Measurements from ENCODE around the gene CLEC20A.

The CLEC20A gene

GRCh38 chr1:178498896-178499675, 2.3 kb upstream of the CLEC20A start:
- H3K36me3 ChIP-seq (ENCODE audit: insufficient read depth, insufficient read length, low read length) = no peaks in the 10 kb centered on the region
- no peak overlapping the region for H3K4me3 ChIP-seq (ENCODE audit: insufficient read length, low read depth)
- H3K4me1 ChIP-seq (ENCODE audit: insufficient read depth, insufficient read length) = peaks cover 9% of the 10 kb centered on the region
- TF ChIP-seq SUZ12 (IDR thresholded peaks at IDR 0.05; ENCODE audit: extremely low read depth, insufficient read depth, insufficient read length) (no peak), ZNF274 (IDR thresholded peaks at IDR 0.05; ENCODE audit: low read depth, low read length) (no peak), YY1 (IDR thresholded peaks at IDR 0.05; ENCODE audit: insufficient read depth, insufficient read length) (no peak)
- no peak overlapping the region for H3K9ac ChIP-seq (ENCODE audit: insufficient read length, low read depth)
- no peaks in the 10 kb centered on the region for H3K27me3 ChIP-seq (ENCODE audit: insufficient read depth, insufficient read length)
- DNase-seq (ENCODE audit: low read depth, low spot score) = no peak
- no peaks in the 10 kb centered on the region for H3K9me3 ChIP-seq (ENCODE audit: insufficient read depth, low read length)

- TF ChIP-seq ZNF274 (IDR thresholded peaks at IDR 0.05; ENCODE audit: low read depth, low read length) (no peak), YY1 (IDR thresholded peaks at IDR 0.05; ENCODE audit: insufficient read depth, insufficient read length) (no peak), SUZ12 (IDR thresholded peaks at IDR 0.05; ENCODE audit: extremely low read depth, insufficient read depth, insufficient read length) (no peak)
Observed at GRCh38 chr1:178497903-178498478, 1.2 kb upstream of the CLEC20A start.

GRCh38 chr1:178495741-178496409, 889 bp downstream of the CLEC20A start:
- H3K9me3 ChIP-seq (ENCODE audit: insufficient read depth, low read length) = no peaks in the 10 kb centered on the region
- TF ChIP-seq YY1 (IDR thresholded peaks at IDR 0.05; ENCODE audit: insufficient read depth, insufficient read length) (no peak), ZNF274 (IDR thresholded peaks at IDR 0.05; ENCODE audit: low read depth, low read length) (no peak), SUZ12 (IDR thresholded peaks at IDR 0.05; ENCODE audit: extremely low read depth, insufficient read depth, insufficient read length) (no peak)
- no peaks in the 10 kb centered on the region for H3K27me3 ChIP-seq (ENCODE audit: insufficient read depth, insufficient read length)
- no peak overlapping the region for H3K9ac ChIP-seq (ENCODE audit: insufficient read length, low read depth)
- H3K4me3 ChIP-seq (ENCODE audit: insufficient read length, low read depth) = no peak overlapping the region
- H3K4me1 ChIP-seq (ENCODE audit: insufficient read depth, insufficient read length) = peaks cover 9% of the 10 kb centered on the region
- H3K36me3 ChIP-seq (ENCODE audit: insufficient read depth, insufficient read length, low read length) = no peaks in the 10 kb centered on the region
- DNase-seq (ENCODE audit: low read depth, low spot score) = no peak

More at GRCh38 chr1:178497903-178498478, 1.2 kb upstream of the CLEC20A start:
- DNase-seq (ENCODE audit: low read depth, low spot score) = no peak
- Histone ChIP-seq H3K9me3 (ENCODE audit: insufficient read depth, low read length) (no peaks in the 10 kb centered on the region), H3K27me3 (ENCODE audit: insufficient read depth, insufficient read length) (no peaks in the 10 kb centered on the region), H3K9ac (ENCODE audit: insufficient read length, low read depth) (no peak overlapping the region), H3K4me1 (ENCODE audit: insufficient read depth, insufficient read length) (peaks cover 9% of the 10 kb centered on the region), H3K4me3 (ENCODE audit: insufficient read length, low read depth) (no peak overlapping the region), H3K36me3 (ENCODE audit: insufficient read depth, insufficient read length, low read length) (no peaks in the 10 kb centered on the region)

GRCh38 chr1:178495158-178495557, 1.6 kb downstream of the CLEC20A start:
- H3K36me3 ChIP-seq (ENCODE audit: insufficient read depth, insufficient read length, low read length) = no peaks in the 10 kb centered on the region
- peaks cover 9% of the 10 kb centered on the region for H3K4me1 ChIP-seq (ENCODE audit: insufficient read depth, insufficient read length)
- H3K9me3 ChIP-seq (ENCODE audit: insufficient read depth, low read length) = no peaks in the 10 kb centered on the region
- H3K9ac ChIP-seq (ENCODE audit: insufficient read length, low read depth) = no peak overlapping the region
- H3K4me3 ChIP-seq (ENCODE audit: insufficient read length, low read depth) = no peak overlapping the region
- H3K27me3 ChIP-seq (ENCODE audit: insufficient read depth, insufficient read length) = no peaks in the 10 kb centered on the region
- DNase-seq (ENCODE audit: low read depth, low spot score) = no peak
- TF ChIP-seq ZNF274 (IDR thresholded peaks at IDR 0.05; ENCODE audit: low read depth, low read length) (no peak), SUZ12 (IDR thresholded peaks at IDR 0.05; ENCODE audit: extremely low read depth, insufficient read depth, insufficient read length) (no peak), YY1 (IDR thresholded peaks at IDR 0.05; ENCODE audit: insufficient read depth, insufficient read length) (no peak)

- H3K9ac ChIP-seq (ENCODE audit: insufficient read length, low read depth) = no peak overlapping the region
- H3K4me3 ChIP-seq (ENCODE audit: insufficient read length, low read depth) = no peak overlapping the region
- TF ChIP-seq YY1 (IDR thresholded peaks at IDR 0.05; ENCODE audit: insufficient read depth, insufficient read length) (no peak), ZNF274 (IDR thresholded peaks at IDR 0.05; ENCODE audit: low read depth, low read length) (no peak), SUZ12 (IDR thresholded peaks at IDR 0.05; ENCODE audit: extremely low read depth, insufficient read depth, insufficient read length) (no peak)
- H3K4me1 ChIP-seq (ENCODE audit: insufficient read depth, insufficient read length) = peaks cover 9% of the 10 kb centered on the region
- H3K27me3 ChIP-seq (ENCODE audit: insufficient read depth, insufficient read length) = no peaks in the 10 kb centered on the region
- no peaks in the 10 kb centered on the region for H3K9me3 ChIP-seq (ENCODE audit: insufficient read depth, low read length)
- H3K36me3 ChIP-seq (ENCODE audit: insufficient read depth, insufficient read length, low read length) = no peaks in the 10 kb centered on the region
- DNase-seq (ENCODE audit: low read depth, low spot score) = no peak
Observed at GRCh38 chr1:178494569-178494971, 2.2 kb downstream of the CLEC20A start.

- TF ChIP-seq SUZ12 (IDR thresholded peaks at IDR 0.05; ENCODE audit: extremely low read depth, insufficient read depth, insufficient read length) = no peak
- Histone ChIP-seq H3K27me3 (ENCODE audit: insufficient read depth, insufficient read length) (no peaks in the 10 kb centered on the region), H3K4me1 (ENCODE audit: insufficient read depth, insufficient read length) (peaks cover 8% of the 10 kb centered on the region), H3K36me3 (ENCODE audit: insufficient read depth, insufficient read length, low read length) (no peaks in the 10 kb centered on the region), H3K9ac (ENCODE audit: insufficient read length, low read depth) (no peak overlapping the region), H3K4me3 (ENCODE audit: insufficient read length, low read depth) (no peak overlapping the region), H3K9me3 (ENCODE audit: insufficient read depth, low read length) (no peaks in the 10 kb centered on the region)
- DNase-seq (ENCODE audit: low read depth, low spot score) = no peak
Observed at GRCh38 chr1:178493301-178493741, 3.4 kb downstream of the CLEC20A start.

- Histone ChIP-seq H3K4me1 (ENCODE audit: insufficient read depth, insufficient read length) (peaks cover 4% of the 10 kb centered on the region), H3K4me3 (ENCODE audit: insufficient read length, low read depth) (no peak overlapping the region), H3K27me3 (ENCODE audit: insufficient read depth, insufficient read length) (no peaks in the 10 kb centered on the region), H3K9me3 (ENCODE audit: insufficient read depth, low read length) (no peaks in the 10 kb centered on the region), H3K36me3 (ENCODE audit: insufficient read depth, insufficient read length, low read length) (no peaks in the 10 kb centered on the region), H3K9ac (ENCODE audit: insufficient read length, low read depth) (no peak overlapping the region)
- no peak for TF ChIP-seq YY1 (IDR thresholded peaks at IDR 0.05; ENCODE audit: insufficient read depth, insufficient read length)
- no peak for TF ChIP-seq SUZ12 (IDR thresholded peaks at IDR 0.05; ENCODE audit: extremely low read depth, insufficient read depth, insufficient read length)
- no peak for TF ChIP-seq ZNF274 (IDR thresholded peaks at IDR 0.05; ENCODE audit: low read depth, low read length)
- DNase-seq (ENCODE audit: low read depth, low spot score) = no peak
Observed at GRCh38 chr1:178492341-178492740, 4.4 kb downstream of the CLEC20A start.

Data from NT2/D1 (cell line).